GM06990 (cell line): ENCODE results near the gene SPTBN5.

Experiments
- DNase-seq: peaks from one replicate; pipeline ENCODE4 v3.0.0-alpha.2; 2011; ENCODE audit not compliant: insufficient read length; ENCODE audit errors: extremely low read depth
- H3K27me3 ChIP-seq: replicated peaks from 2 replicates; pipeline ENCODE4 v1.6.0; 2011; ENCODE audit warnings: low read length; ENCODE audit not compliant: control insufficient read depth, insufficient read depth
- H3K36me3 ChIP-seq: 2 replicates; pipeline ENCODE4 v1.5.1; 2011; ENCODE audit warnings: low read length; ENCODE audit not compliant: control insufficient read depth, insufficient read depth
- H3K4me3 ChIP-seq: replicated peaks from 2 replicates; pipeline ENCODE4 v1.5.1; 2011; ENCODE audit warnings: low read depth, mild to moderate bottlenecking, control low read depth, low read length
- CTCF ChIP-seq: IDR thresholded peaks from 2 replicates; pipeline ENCODE4 v1.5.1; 2011; ENCODE audit warnings: low read length, control low read depth, mild to moderate bottlenecking, inconsistent platforms; ENCODE audit not compliant: insufficient read depth, poor library complexity, severe bottlenecking

Gene SPTBN5

GRCh38 chr15:41817781-41818180 is 76.1 kb downstream of the SPTBN5 start:
- Histone ChIP-seq H3K27me3 (no peaks in the 10 kb centered on the region), H3K36me3 (peaks cover 26% of the 10 kb centered on the region), H3K4me3 (no peak overlapping the region)
- no peak for DNase-seq
- TF ChIP-seq CTCF: no peak

GRCh38 chr15:41817327-41817726 is 76.5 kb downstream of the SPTBN5 start:
- no peak for TF ChIP-seq CTCF
- Histone ChIP-seq H3K27me3 (no peaks in the 10 kb centered on the region), H3K36me3 (peaks cover 26% of the 10 kb centered on the region), H3K4me3 (no peak overlapping the region)
- no peak for DNase-seq

- TF ChIP-seq CTCF: no peak
These were observed 77.1 kb downstream of the SPTBN5 start for GRCh38 chr15:41816788-41817187.

GRCh38 chr15:41814534-41814933 is 79.3 kb downstream of the SPTBN5 start:
- no peak for TF ChIP-seq CTCF
- Histone ChIP-seq H3K27me3 (no peaks in the 10 kb centered on the region), H3K4me3 (no peak overlapping the region), H3K36me3 (peaks cover 26% of the 10 kb centered on the region)
- no peak for DNase-seq

More at GRCh38 chr15:41816788-41817187, 77.1 kb downstream of the SPTBN5 start:
- no peak for DNase-seq
- Histone ChIP-seq H3K4me3 (no peak overlapping the region), H3K36me3 (peaks cover 26% of the 10 kb centered on the region), H3K27me3 (no peaks in the 10 kb centered on the region)

- no peaks in the 10 kb centered on the region for H3K27me3 ChIP-seq
- no peak for TF ChIP-seq CTCF
- DNase-seq: no peak
These were observed 80.4 kb downstream of the SPTBN5 start for GRCh38 chr15:41813426-41813825.

GRCh38 chr15:41812820-41813375 is 81.0 kb downstream of the SPTBN5 start:
- TF ChIP-seq CTCF: no peak
- no peaks in the 10 kb centered on the region for H3K27me3 ChIP-seq
- H3K4me3 ChIP-seq: no peak overlapping the region
- peaks cover 16% of the 10 kb centered on the region for H3K36me3 ChIP-seq
- DNase-seq: no peak

More at GRCh38 chr15:41813426-41813825, 80.4 kb downstream of the SPTBN5 start:
- Histone ChIP-seq H3K36me3 (peaks cover 17% of the 10 kb centered on the region), H3K4me3 (no peak overlapping the region)
